GM21528 (cell line): ENCODE data around the gene ZFP62.
A peak's percentile ranks its signal among the peaks of the same experiment; 100 is the strongest.
"Not testable (repeated sequence)": the region's sequence is repeated elsewhere in the genome, so short reads cannot be mapped to it uniquely, and the experiment has no call there.

ENCODE experiments used
- ATAC-seq: cut with Tn5 transposase; IDR thresholded peaks from one replicate; pipeline ENCODE4 v1.9.1; 2021; ENCODE audit warnings: mild to moderate bottlenecking, moderate library complexity; ENCODE audit not compliant: unreplicated experiment, low FRiP score

ZFP62 gene

GRCh38 chr5:180831139-180832093, 29.7 kb downstream of the ZFP62 start:
- ATAC-seq, result peak; percentile 79

GRCh38 chr5:180830253-180831138, 30.6 kb downstream of the ZFP62 start:
- ATAC-seq, result peak; percentile 59

GRCh38 chr5:180829726-180830125, 31.4 kb downstream of the ZFP62 start:
- ATAC-seq, result no peak

GRCh38 chr5:180828756-180829531, 32.1 kb downstream of the ZFP62 start:
- ATAC-seq, result not testable (repeated sequence)

- ATAC-seq, result not testable (repeated sequence)
These were observed 33.7 kb downstream of the ZFP62 start for GRCh38 chr5:180827374-180827773.

GRCh38 chr5:180825768-180826525, 35.1 kb downstream of the ZFP62 start:
- ATAC-seq, result no peak

GRCh38 chr5:180824630-180825476, 36.2 kb downstream of the ZFP62 start:
- no peak for ATAC-seq

GRCh38 chr5:180823940-180824629, 37.0 kb downstream of the ZFP62 start:
- no peak for ATAC-seq

- ATAC-seq, result no peak
These were observed 37.7 kb downstream of the ZFP62 start for GRCh38 chr5:180823346-180823745.

- ATAC-seq, result no peak
These were observed 39.5 kb downstream of the ZFP62 start for GRCh38 chr5:180821538-180821937.

- peak; percentile 65 for ATAC-seq
These were observed 40.2 kb downstream of the ZFP62 start for GRCh38 chr5:180820788-180821321.

- no peak for ATAC-seq
These were observed 42.3 kb downstream of the ZFP62 start for GRCh38 chr5:180818677-180819341.

GRCh38 chr5:180817893-180818674, 43.0 kb downstream of the ZFP62 start:
- ATAC-seq, result no peak

- peak; percentile 42 for ATAC-seq
These were observed 44.2 kb downstream of the ZFP62 start for GRCh38 chr5:180816608-180817534.

- no peak for ATAC-seq
These were observed 45.7 kb downstream of the ZFP62 start for GRCh38 chr5:180815293-180815917.
